Stimulated activated CD4-positive, alpha-beta T cell treated with anti-CD3 and anti-CD28 coated beads, Interleukin-12 subunit alpha, Interleukin-12 subunit beta, amount 100 ng/mL, for 24 hours (primary cell): ENCODE data around the gene PPP3R2.
"Not testable (repeated sequence)": the region's sequence is repeated elsewhere in the genome, so short reads cannot be mapped to it uniquely, and the experiment has no call there.

Experiments used
- DNase-seq, 2 experiments: peaks; one replicate each; pipeline ENCODE4 v3.0.0-alpha.2; 2020; ENCODE audit warnings: low read depth in 2 of 2

The PPP3R2 gene

DNA sequence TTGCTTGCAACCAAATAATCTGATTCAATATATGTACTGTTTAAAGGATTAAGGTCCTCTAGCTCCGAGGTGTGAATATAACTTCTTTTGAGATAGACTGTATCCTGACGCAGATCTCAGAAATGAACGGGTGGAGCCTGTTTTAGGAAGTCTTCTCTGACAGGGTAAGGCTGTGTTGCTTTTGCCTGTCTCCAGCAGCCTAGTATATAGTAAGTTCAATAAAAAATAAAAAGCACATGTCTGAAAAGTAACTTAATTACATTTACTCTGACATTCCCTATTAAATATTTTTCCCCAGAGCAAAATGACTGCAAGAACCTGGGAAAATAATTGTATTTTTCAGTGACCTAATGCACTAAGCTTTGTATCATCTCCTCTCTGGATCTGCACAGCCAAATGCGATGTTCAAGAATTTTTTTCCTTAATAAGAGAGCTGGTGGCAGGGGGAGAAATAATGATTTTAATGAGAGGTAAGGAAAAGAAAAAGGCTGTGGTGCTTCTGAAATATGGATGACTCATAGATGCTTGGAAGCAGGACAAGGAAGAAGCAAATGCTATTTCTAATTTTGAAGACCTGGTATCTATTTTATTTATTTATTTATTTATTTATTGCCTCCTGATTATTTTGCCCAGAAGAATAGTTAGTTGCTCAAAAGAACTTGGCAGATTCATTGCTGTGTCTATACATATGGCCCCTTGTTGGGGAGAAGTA lies 7.3 kb downstream of the PPP3R2 start:
- DNase-seq = no peak

DNA sequence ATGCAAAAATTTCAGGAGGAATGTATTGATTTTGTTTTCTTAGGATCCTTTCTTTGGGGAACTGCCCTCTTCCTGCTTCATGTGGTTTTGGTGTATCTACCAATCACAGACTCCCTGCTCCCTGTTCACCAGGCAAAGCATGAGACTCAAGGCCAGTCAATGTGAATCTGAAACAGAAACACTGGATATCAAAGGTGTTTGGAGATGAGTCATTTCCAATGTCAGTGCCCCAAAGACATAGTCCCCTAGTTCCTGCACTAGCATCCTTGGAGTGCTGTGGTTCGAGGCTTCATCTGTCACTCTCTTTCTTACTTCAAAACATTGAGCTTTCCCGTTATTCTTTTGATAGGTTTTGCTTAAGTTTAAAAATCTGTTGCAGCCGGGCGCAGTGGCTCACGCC lies 8.1 kb downstream of the PPP3R2 start:
- DNase-seq = no peak

DNA sequence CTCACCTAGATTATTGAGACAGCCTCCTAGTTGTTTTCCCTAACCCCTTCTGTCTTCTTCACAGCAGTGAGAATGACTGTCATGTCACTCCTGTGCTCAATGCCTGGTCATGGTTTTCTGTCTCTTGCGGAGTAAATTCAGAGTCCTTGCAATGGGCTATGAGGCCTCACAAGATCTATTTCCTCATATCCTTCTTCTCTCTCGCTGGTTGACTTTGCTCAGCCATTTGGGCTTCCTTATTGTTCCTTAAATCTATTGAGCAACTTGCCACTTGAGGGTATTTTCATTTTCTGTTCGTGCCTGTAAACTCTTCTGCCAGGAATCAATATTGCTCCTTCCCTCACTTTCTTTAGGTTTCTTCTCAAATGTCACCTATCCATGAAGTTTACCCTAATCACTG lies 9.0 kb downstream of the PPP3R2 start:
- no peak for DNase-seq

DNA sequence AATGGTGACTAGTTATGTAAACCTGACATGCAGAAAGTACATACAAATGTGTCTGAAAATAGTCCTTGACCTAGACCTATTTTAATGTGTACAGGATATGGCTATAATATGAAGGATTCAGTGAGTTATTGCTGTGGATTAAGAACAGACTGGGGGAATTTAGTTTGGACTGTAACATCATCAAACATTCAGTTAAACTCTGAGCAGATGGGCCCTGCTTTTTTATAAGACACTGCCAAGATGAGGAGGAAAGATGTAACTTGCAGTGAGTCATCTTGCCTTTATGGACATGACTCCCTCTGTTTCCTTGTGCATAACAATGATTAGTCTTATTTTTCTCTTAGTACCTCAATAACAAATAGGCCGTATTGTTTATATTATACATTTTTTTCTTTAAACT lies 12.2 kb downstream of the PPP3R2 start:
- no peak for DNase-seq

DNA sequence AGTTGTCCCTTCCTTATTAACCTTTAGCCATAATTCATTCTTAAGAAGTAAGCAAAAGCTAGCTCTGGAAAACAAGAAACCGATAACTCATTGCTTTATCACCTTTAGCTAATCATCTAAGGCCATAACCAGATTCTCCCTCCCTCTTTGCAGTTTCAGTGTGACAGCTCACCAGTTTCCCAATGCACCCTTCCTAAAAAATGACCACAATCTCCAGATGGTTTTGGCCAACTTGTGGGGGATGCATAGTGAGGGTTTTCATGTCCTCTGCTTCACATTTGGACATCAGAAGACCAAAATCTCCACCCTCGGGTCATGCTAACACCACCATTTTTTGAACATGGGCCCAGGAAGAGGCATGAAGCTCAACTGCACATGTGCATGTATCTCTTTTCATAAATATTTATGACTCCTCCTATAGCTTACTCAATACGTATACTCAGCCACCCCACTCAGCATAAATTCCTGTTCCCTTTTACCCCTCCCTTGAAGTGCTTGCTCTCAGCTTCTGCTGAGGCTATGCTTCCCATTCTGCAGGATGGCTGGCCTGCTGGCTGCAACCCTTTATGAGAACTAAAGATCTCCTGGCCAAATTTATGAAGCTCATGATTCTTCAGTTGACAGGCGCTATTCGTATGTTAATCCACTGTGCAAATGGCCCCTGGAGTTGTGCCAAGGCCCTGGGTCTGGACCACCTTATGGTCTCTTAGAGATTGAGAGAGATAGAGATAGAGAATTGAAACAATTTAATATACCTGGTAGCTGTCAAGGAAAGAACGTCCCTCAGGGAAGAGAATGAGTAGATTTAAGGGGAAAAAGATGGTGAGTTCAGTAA lies 14.8 kb downstream of the PPP3R2 start:
- DNase-seq = no peak

DNA sequence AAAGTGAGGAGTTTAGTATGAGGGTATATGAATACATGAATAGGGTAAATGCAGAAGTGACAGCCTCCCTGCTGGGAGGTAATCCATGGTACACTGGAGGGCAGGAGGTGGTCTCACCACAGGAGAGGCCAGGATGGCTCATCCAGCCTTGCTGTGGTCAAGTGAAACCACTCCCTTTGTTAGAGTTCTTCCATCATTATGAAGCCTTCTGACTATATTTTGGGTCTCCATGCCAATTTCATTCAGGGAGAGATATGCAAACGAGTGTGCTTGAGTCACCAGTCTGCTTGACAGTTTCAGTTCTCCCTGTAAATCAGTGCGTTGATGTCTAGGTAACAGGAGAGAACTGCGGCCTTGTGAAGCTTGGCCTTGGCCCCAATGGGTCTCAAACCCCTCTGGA lies 16.4 kb downstream of the PPP3R2 start:
- DNase-seq = no peak

DNA sequence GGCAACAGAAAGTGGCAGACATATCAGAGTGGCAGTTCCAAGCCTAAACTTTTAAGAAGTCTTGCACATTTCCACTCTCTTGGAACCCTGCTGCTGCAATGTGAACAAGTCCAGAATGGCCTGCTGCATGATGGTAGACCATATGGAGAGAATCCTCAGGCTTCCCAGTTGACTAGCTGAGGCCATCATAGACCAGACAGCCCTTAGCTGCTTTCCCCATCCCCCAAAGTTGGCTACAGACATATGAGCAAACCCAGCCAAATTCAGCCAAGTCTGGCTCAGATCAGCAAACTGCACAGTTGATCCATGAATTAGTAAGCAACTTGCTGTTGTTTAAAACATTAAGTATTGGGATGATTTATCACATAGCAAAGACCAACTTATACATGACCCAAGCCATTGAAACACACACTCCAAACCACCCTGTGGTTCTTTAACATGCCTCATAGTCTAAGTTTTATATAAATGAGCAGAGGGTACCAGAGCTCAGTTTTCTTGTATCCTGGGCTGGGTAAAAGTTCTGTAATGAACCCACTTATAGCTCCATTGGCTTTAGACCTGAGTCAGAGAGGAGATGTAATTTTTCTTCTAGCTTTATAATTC lies 19.9 kb downstream of the PPP3R2 start:
- DNase-seq = no peak

DNA sequence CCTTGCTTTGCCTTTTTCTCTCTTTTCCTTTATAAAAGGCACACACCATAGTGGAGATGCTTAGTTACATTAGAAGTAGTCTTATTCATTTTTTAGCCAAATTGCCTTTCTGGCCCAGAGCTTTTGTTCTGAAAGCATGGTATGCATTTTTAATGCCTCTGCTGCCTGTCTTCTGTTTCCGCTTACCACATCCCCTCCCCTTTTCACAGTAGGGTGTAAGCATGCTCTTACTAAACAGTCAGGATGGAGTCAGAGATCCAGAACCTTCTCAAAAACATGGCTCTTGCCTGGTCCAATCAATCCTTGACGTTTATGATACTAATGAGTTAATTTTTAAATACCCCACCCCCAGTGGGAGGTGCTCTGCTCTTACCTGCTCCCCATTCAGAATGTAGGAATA lies 22.5 kb downstream of the PPP3R2 start:
- no peak for DNase-seq

DNA sequence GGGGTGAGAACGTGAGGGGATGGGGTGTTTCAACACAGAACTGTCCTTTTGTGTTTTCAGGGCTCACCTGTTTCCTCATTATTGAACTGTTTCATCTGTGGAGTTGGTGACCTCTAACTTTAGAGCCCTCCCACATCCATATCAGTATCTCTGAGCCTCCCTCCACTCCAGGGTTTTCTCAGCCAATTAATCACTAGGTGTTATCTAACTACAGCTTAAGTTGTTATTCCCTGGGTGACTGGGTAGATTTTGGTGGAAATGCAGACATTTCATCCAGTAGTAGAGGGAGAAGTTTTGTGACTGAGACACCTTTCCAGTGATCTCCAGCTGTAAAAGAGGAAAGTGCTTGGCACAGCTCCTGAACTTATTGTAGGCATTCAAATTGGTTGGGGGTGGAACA lies 23.7 kb downstream of the PPP3R2 start:
- no peak for DNase-seq

DNA sequence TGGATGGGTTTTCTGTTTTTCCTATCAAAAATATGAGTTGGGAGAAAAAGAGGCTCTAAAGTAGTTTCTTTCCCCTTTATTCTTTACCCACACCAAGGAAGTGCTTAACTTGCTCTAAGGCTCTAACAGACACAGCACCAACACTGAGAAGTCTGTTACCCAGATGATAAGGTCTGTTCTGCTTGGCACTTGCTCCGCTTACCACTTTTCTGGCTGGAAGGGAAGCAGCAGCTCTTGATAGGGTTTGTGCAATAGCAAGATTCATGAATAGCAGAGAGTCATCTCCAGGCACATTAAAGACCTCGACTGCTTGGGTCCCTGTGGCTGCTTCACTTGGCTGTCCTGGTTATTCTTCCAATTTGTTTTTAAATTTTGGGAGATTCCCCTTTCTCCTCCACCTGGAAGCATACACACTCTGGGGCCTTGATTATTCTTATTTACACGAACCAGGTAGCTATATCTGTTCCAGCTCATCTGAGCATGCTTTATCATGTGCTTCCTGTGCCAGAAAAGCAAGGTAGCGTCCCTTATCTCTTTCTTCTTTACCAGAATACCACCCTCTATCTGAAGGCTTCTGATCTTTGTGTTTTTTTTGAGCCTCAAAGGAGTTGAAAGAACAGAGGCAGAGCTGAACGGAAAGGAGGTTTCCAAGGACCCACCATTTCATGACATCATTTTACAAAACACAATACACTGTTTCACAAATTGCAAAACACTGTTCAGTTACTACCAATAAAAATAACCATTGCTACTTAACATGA lies 24.8 kb downstream of the PPP3R2 start:
- no peak for DNase-seq

DNA sequence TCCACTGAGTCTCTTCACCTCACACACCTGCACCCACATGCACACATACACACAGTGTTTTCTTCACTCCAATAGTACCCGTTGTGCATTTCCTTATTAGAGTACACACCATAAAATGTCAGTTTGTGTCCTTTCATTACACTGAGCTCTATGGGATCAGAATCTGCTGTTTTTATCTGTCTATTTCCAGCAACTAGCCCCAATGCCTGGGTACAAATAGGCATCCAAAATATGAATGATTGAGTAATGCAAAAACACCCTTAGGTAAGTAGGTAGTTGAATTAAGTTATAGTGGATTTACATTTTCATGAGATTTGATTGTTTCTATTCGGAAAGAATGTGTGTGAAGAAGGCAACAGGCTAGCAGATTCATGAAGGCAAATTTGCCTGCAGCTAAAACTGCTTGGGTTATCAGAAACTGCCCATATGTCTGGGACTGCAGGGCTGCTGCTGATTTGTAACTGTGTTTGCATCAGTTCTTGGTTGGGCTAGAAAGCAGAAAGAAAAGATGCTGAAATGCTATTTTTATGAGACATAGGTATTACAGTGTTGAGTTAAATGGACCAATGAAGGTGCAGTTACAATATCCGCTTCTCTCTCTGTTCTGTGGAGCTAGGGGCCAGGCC lies 26.9 kb downstream of the PPP3R2 start:
- DNase-seq = no peak

DNA sequence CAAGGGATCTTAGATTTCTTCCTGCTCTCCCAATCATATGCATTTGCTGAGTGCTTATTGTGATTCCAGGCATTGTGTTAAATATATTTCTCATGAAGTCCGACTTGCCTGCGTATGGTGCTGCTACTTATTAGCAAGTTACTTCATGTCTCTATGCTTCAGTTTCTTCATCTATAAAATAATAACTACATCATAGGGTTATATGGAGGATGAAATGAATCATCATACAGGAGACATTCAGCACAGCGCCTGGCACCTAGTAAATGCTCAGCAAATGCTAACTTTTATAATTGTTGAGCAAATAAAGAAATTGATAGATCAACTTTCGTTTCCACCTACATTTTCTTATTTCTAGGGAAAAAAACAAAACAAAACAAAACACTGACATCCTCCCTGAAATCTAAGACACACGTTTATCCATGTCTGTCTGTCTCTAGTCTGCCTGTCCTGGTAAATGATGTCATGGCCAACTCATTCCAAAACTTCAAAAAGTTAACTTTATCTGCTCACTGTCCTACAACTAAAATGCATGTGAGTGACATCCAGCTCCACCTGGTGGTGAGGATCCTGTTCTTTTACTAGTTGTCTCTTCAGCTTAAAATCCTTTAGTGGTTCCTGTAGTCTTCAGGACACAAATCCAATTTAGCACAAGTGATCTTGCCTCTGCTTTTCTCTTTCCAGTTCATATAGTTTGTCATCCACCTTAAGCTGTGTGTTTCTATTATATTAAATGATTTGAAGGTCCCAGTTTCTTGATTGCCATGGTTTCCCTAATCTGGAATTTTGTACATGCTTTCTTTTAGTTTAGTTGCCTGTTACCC lies 27.7 kb downstream of the PPP3R2 start:
- no peak for DNase-seq

DNA sequence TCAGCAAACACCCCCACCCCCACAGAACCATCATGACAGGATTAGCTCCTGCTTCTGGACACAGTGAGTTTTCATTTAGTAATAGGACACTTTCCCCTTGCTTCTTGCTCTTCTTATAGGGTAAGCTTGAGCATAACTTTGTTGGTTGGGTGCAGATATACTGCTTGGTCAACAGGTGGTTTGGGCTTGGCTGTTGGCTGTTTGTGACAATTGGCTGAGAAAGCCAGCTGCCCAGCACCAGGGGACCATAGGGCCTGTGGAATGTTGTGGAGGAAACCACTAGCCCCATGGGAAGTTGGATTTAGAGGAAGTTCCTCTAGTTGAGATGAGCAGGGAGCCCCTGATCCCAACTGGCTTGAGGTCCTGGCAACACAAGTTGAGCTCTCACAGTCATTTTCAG lies 30.5 kb downstream of the PPP3R2 start:
- DNase-seq = no peak

DNA sequence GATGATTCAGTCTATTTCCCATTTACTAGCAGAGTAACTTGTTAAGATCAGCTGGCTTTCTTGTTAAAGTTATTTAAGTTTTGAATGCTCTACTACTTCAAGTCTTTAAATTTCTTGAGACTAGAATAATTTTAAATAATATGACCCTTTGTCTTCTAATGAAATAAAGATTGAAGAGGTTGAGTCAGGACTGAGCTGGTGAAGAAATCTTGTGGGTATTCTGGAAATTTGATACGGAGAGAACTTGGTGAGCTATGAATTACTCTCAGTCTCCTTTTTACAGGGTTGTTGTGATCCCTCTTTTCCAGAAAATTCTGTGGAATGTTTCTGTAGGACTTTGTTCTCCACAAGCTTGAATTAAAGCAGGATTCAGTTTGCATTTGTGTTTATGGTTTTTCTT lies 31.8 kb downstream of the PPP3R2 start:
- DNase-seq = no peak

DNA sequence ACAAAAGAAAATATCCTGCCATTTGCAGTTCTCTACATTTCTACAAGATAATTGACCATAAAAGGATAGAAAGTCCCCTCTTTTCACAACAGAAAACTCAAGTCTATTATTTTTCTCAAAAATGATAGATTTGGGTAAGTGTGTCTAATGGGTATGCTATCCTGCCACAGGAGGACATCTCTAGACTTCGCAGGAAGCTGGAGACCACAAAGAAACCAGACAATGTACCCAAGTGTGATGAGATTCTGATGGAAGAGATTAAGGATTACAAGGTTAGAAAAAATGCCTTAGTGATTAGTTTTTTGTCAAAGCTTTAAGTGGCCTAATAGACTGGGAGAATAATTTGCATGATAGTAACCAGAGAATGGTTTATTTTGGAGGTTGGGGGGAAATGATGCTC lies 33.0 kb downstream of the PPP3R2 start:
- DNase-seq = no peak

DNA sequence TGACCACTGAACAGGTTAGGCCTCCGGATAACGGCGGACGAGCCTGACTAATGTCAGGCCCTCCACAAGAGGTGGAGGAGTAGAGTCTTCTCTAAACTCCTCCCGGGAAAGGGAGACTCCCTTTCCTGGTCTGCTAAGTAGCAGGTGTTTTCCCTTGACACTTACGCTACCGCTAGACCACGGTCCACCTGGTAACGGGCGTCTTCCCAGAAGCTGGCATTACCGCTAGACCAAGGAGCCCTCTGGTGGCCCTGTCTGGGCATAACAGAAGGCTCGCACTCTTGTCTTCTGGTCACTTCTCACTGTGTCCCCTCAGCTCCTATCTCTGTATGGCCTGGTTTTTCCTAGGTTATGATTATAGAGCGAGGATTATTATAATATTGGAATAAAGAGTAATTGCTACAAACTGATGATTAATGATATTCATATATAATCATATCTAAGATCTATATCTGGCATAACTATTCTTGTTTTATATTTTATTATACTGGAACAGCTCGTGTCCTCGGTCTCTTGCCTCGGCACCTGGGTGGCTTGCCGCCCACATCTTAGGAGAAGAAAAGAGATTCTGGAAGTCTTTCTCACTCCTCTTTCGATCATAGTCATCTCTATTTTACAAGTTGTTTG lies 45.2 kb downstream of the PPP3R2 start:
- not testable (repeated sequence) for DNase-seq

DNA sequence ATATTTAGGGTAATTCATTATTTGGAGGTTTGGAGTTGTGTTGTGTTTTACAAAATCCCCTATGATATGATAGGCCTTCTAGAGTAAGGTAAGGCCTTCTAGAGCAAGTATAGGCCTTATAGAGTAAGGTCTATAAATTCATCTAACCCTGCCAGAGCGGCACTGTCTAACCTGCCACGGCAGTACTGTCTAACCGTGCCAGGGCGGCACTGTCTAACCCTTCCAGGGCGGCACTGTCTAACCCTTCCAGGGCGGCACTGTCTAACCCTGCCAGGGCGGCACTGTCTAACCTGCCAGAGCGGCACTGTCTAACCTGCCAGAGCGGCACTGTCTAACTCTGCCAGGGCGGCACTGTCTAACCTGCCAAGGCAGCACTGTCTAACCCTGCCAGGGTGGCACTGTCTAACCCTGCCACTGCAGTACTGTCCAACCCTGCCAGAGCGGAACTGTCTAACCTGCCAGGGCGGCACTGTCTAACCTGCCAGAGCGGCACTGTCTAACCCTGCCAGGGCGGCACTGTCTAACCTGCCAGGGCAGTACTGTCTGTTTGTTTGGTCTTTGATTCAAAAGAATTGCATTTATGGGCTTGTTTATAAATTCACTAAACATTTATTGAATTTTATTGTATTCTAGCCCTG lies 51.6 kb downstream of the PPP3R2 start:
- DNase-seq = no peak
